HL-60/S4 treated with retinoic acid at 250 ng/mL for 4 days and 3 days (cell line): Measurements from ENCODE around the gene TLL2.

Experiments used
- in situ Hi-C: fragments of 300-500 bp; cut with MboI; formaldehyde crosslinking; loops from 2 replicates; pipeline ENCODE4 v1.7.0; 2022; ENCODE audit warnings: low sequenced_read_pairs

The TLL2 gene

GRCh38 chr10:96334616-96335526, 178.9 kb downstream of the TLL2 start:
- in situ Hi-C loops = no loop called here

- in situ Hi-C loops = no loop called here
These were observed 180.6 kb downstream of the TLL2 start for GRCh38 chr10:96333101-96333500.

GRCh38 chr10:96327462-96327861, 186.3 kb downstream of the TLL2 start:
- in situ Hi-C loops = no loop called here

- in situ Hi-C loops = no loop called here
These were observed 187.9 kb downstream of the TLL2 start for GRCh38 chr10:96325719-96326373.

GRCh38 chr10:96324447-96324846, 189.3 kb downstream of the TLL2 start:
- in situ Hi-C loops = loop anchor here (25.0 kb wide), 1 partner anchor 287 kb away; the partner anchor contains the start of gene CCNJ

- in situ Hi-C loops = loop anchor here (25.0 kb wide), 1 partner anchor 285 kb away; the partner anchor contains the start of gene CCNJ
These were observed 191.5 kb downstream of the TLL2 start for GRCh38 chr10:96322275-96322674.

- in situ Hi-C loops = loop anchor here (25.0 kb wide), 1 partner anchor 285 kb away; the partner anchor contains the start of gene CCNJ
These were observed 191.9 kb downstream of the TLL2 start for GRCh38 chr10:96321822-96322221.

- in situ Hi-C loops = loop anchor here (25.0 kb wide), 1 partner anchor 283 kb away; the partner anchor contains the start of gene CCNJ
These were observed 193.8 kb downstream of the TLL2 start for GRCh38 chr10:96319754-96320474.

GRCh38 chr10:96317067-96317833, 196.5 kb downstream of the TLL2 start:
- in situ Hi-C loops = loop anchor here (25.0 kb wide), 1 partner anchor 280 kb away; the partner anchor contains the start of gene CCNJ
